COLO668 (cell line): Measurements from ENCODE around the gene FOXO4.
"Not testable (repeated sequence)": the region's sequence is repeated elsewhere in the genome, so short reads cannot be mapped to it uniquely, and the experiment has no call there.

Experiments
- DNase-seq: peaks from one replicate; lab custom pipeline; 2025; ENCODE audit not compliant: unreplicated experiment; lab: John Stamatoyannopoulos, UW

Gene FOXO4

GRCh38 chrX:71095555-71095980 is at the start of gene FOXO4:
FOXO4 (plus strand) TSS chrX:71095851; CDS start chrX:71096529, 678 bp downstream.
- DNase-seq: peak; percentile 87

GRCh38 chrX:71047891-71048290 is 47.8 kb upstream of the FOXO4 start:
- DNase-seq: not testable (repeated sequence)

- DNase-seq: no peak
These were observed 42.9 kb upstream of the FOXO4 start for GRCh38 chrX:71052721-71053120.

GRCh38 chrX:71053217-71053621 is 42.4 kb upstream of the FOXO4 start:
- no peak for DNase-seq

- DNase-seq: no peak
These were observed 38.8 kb upstream of the FOXO4 start for GRCh38 chrX:71056867-71057266.

- no peak for DNase-seq
These were observed 37.7 kb upstream of the FOXO4 start for GRCh38 chrX:71057848-71058530.

- DNase-seq: no peak
These were observed 35.5 kb upstream of the FOXO4 start for GRCh38 chrX:71060127-71060526.

GRCh38 chrX:71067089-71067488 is 28.6 kb upstream of the FOXO4 start:
- DNase-seq: no peak

GRCh38 chrX:71067712-71068043 is 28.0 kb upstream of the FOXO4 start:
- DNase-seq: no peak

- DNase-seq: peak; percentile 92
These were observed 27.4 kb upstream of the FOXO4 start, which contains the start of gene SNX12 for GRCh38 chrX:71068044-71068918. SNX12 (minus strand) TSS chrX:71068334; CDS start chrX:71068306, 28 bp downstream.

GRCh38 chrX:71070531-71070930 is 25.1 kb upstream of the FOXO4 start:
- no peak for DNase-seq

GRCh38 chrX:71081330-71082123 is 14.1 kb upstream of the FOXO4 start:
- no peak for DNase-seq

GRCh38 chrX:71082124-71082647 is 13.5 kb upstream of the FOXO4 start:
- no peak for DNase-seq

- no peak for DNase-seq
These were observed 12.8 kb upstream of the FOXO4 start for GRCh38 chrX:71082822-71083221.

GRCh38 chrX:71085900-71086299 is 9.8 kb upstream of the FOXO4 start:
- DNase-seq: no peak

- DNase-seq: no peak
These were observed 4.4 kb upstream of the FOXO4 start for GRCh38 chrX:71091263-71091662.

GRCh38 chrX:71095033-71095432 is 618 bp upstream of the FOXO4 start:
- DNase-seq: no peak

GRCh38 chrX:71095981-71096759 is 519 bp downstream of the FOXO4 start:
- peak; percentile 18 for DNase-seq

- peak; percentile 17 for DNase-seq
These were observed 1.0 kb downstream of the FOXO4 start for GRCh38 chrX:71096760-71097032.

- DNase-seq: peak; percentile 55
These were observed 2.7 kb downstream of the FOXO4 start for GRCh38 chrX:71098302-71098701.
